Spinal cord (tissue), 4 donors: ENCODE measurements around the gene ETFDH. TPM values are rescaled to one million over a fixed set of nuclear protein-coding genes. Genes with fewer than 3 reads are reported as not detected.

ENCODE experiments used
- polyA plus RNA-seq, 2 donors: library from polyadenylated mRNA; unstranded; fragments of 120-200 nt; gene quantifications; one replicate each; pipeline ENCODE4 v1.2.1, GENCODE V29; 2013; ENCODE audit not compliant: insufficient read length in 2 of 2
- small RNA-seq: library from RNA; depleted of rRNA; stranded (forward); fragments of <200 nt; gene quantifications from one replicate; pipeline ENCODE3, GENCODE V24; 2014; ENCODE audit warnings: low replicate concordance
- total RNA-seq, 2 donors: library from RNA; depleted of rRNA in 1 of 2; stranded (reverse); fragments of 120-200 nt in 1 of 2; fragments of >200 nt in 1 of 2; gene quantifications; one replicate each; pipeline versions ENCODE4 v1.2.3 to v1.2.4, GENCODE V29; 2013 to 2014

The ETFDH gene
- total and polyA plus RNA-seq, 4 donors, result 20.6 to 35.7 (median 33.1) TPM

Small RNA genes within 50 kb of the gene (small RNA-seq; reads per million reads assigned to genes)
- 0.06 reads per million for gene RF00012

Other genes starting within 250 kb of the ETFDH start
- gene RXFP1, start 150.4 kb upstream of the ETFDH start, total RNA-seq, result under 1 TPM; 0.59 to 0.77 TPM
- under 1 TPM in 1 of 2 donors, not detected in 1; 0.23 TPM for gene RXFP1, start 150.4 kb upstream of the ETFDH start, polyA plus RNA-seq
- gene C4orf46, start 409 bp upstream of the ETFDH start, total RNA-seq, result 10 to 100 TPM in 1 of 2 donors, 1 to 10 TPM in 1; 7.0 to 23.5 TPM
- gene C4orf46, start 409 bp upstream of the ETFDH start, polyA plus RNA-seq, result 10 to 100 TPM in 1 of 2 donors, 1 to 10 TPM in 1; 10.0 to 10.9 TPM
- 10 to 100 TPM; 29.4 to 32.1 TPM for gene PPID, start 51.1 kb downstream of the ETFDH start, total RNA-seq
- gene PPID, start 51.1 kb downstream of the ETFDH start, polyA plus RNA-seq, result 10 to 100 TPM; 51.4 to 57.0 TPM
- 10 to 100 TPM; 31.7 to 59.2 TPM for gene FNIP2, start 96.7 kb downstream of the ETFDH start, total RNA-seq
- 10 to 100 TPM; 19.4 to 25.6 TPM for gene FNIP2, start 96.7 kb downstream of the ETFDH start, polyA plus RNA-seq